Measurements from ENCODE around the gene RBM22.

The RBM22 gene

DNA sequence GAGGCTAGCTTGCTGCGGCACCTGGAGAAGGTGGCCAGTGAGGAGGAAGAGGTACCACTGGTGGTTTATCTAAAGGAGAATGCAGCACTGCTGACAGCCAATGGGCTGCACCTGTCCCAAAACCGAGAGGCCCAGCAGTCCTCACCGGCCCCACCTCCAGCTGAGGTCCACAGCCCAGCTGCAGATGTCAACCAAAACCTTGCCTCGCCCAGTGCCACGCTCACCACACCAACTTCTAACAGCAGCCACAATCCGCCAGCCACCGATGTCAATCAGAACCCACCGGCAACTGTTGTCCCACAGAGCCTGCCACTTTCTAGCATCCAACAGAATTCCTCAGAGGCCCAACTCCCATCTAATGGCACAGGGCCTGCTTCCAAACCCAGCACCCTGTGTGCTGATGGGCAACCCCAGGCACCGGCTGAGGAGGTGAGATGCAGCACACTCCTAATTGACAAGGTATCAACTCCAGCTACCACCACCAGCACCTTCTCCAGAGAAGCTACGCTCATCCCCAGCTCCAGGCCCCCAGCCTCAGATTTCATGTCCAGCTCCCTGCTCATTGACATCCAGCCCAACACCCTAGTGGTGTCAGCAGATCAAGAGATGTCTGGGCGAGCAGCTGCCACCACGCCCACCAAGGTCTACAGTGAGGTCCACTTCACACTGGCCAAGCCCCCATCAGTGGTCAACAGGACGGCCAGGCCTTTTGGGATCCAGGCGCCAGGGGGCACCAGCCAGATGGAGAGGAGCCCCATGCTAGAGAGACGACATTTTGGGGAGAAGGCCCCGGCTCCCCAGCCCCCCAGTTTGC is 52.4 kb downstream of the RBM22 start:
- TF ChIP-seq, protein P1, sequence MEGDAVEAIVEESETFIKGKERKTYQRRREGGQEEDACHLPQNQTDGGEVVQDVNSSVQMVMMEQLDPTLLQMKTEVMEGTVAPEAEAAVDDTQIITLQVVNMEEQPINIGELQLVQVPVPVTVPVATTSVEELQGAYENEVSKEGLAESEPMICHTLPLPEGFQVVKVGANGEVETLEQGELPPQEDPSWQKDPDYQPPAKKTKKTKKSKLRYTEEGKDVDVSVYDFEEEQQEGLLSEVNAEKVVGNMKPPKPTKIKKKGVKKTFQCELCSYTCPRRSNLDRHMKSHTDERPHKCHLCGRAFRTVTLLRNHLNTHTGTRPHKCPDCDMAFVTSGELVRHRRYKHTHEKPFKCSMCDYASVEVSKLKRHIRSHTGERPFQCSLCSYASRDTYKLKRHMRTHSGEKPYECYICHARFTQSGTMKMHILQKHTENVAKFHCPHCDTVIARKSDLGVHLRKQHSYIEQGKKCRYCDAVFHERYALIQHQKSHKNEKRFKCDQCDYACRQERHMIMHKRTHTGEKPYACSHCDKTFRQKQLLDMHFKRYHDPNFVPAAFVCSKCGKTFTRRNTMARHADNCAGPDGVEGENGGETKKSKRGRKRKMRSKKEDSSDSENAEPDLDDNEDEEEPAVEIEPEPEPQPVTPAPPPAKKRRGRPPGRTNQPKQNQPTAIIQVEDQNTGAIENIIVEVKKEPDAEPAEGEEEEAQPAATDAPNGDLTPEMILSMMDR (conservative IDR thresholded peaks at IDR 0.05; ENCODE audit: control insufficient read depth, insufficient read depth, low read depth, low read length): no peak
- no peak for DNase-seq (ENCODE audit: low read depth)
- no peak overlapping the region for H3K4me3 ChIP-seq (ENCODE audit: control insufficient read depth, low read depth, low read length)

DNA sequence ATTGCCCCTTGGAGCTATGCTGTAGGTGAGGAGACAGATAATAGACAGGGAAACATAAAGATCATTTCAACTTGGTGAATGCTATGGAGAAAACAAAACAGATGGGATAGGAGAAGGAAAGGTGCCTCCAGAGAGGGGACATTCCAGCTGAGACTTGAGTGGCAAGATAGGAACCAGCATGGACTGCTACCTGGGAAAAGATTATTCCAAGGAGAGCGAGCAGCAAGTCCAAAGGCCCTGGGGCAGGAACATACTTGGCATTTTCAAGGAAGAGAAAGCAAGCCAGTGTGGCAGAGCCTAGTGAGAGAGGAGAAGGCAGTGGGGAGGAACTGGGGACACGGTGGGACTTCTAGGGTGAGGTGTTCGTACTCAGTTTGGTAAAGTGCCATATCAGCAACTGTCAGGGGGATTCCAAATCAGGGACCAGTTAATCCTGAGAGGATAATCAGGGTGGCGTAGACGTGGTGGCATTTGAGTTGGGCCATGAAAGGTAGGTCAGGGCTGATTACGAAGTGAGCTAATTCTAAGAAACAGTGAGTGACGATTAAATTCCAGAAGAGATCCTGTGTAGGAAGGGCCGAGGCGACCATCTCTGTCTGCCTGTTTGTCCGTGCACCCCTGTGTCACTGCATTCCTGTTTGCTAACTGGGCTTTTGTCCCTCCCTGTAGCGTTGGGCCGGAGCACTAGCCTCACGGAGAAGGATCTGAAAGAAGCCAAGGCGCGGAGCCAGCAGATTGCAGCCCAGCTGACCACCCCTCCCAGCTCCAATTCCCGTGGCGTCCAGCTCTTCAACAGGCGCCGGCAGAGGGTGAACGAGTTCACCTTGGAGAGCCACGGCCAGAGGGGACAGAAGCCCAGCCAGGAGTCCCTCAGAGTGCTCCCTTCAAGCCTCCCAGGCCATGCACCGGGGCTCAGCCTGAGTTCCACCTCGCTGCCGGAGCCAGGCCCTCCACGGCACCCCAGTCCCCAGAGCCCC is 53.3 kb downstream of the RBM22 start:
- H3K4me3 ChIP-seq (ENCODE audit: control insufficient read depth, low read depth, low read length): no peak overlapping the region
- no peak for DNase-seq (ENCODE audit: low read depth)
- TF ChIP-seq, protein P1 (conservative IDR thresholded peaks at IDR 0.05; ENCODE audit: control insufficient read depth, insufficient read depth, low read depth, low read length): no peak

DNA sequence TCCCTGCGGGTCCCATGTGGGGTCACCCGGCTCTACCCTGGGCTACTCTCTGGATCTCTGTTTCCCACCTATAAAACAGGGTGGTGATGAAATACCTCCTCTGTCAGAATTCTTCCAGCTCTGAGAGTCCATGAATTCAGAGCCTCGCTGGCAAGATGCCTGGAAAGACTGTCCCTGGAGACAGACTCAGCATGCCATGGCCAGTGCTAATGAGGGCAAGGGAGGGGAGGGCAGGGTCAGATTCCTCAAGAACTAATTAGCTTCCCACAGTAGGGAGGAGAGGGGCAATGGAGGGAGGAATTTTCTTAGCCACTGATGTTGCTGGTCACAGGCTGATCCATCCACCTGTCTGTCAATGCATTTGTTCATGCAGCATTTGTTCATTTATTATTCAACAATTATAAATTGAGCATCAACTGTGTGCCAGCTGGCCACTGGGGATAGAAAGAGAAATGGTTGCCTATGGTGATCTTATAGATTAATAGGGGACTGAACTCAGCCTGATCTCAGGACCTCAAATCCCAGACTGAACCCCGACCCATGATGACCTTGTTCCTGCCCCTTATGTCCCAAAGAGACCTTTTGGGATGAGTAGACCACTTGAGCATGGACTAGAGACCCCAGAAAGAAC is 55.7 kb downstream of the RBM22 start:
- DNase-seq (ENCODE audit: low read depth): peak; percentile 93
- TF ChIP-seq, protein P1 (conservative IDR thresholded peaks at IDR 0.05; ENCODE audit: control insufficient read depth, insufficient read depth, low read depth, low read length): no peak
- no peak overlapping the region for H3K4me3 ChIP-seq (ENCODE audit: control insufficient read depth, low read depth, low read length)

DNA sequence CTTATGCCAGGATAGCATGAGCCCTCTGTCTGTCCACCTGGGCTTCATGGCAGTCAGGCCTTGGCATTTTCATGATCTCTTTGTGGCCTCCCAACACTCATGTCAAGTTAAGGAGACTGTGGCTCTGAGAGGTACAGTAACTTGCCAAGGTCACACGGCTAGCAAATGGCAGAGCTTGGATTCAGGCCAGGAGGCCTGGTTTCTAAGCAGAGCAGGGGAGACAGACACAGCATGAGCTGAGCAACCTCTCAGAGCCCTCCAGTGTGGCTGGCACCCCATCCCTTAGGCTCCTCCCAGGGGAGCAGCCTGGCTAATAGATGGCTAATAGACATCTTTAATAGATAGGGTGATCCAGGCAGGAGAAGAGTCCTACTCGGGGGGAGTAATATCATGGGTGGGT is 56.3 kb downstream of the RBM22 start:
- TF ChIP-seq, protein P1 (conservative IDR thresholded peaks at IDR 0.05; ENCODE audit: control insufficient read depth, insufficient read depth, low read depth, low read length): no peak
- no peak for DNase-seq (ENCODE audit: low read depth)
- no peak overlapping the region for H3K4me3 ChIP-seq (ENCODE audit: control insufficient read depth, low read depth, low read length)

DNA sequence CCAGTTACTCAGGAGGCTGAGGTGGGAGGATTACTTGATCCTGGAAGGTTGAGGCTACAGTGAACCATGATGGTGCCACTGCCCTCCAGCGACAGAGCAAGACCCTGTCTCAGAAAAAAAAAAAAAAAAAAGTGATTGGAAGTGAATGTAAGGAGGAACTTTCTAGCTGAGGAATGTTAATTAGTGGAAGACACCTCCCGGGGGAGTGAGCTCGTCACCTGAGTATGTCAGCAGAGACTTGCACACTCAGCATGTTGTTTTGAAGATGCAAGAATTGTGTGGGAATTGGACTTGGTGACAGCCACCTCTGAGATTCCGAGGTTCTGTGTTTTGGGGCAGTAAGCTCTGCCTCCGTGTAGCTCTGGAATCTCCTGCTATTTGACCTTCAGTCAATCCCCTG is 56.8 kb downstream of the RBM22 start:
- H3K4me3 ChIP-seq (ENCODE audit: control insufficient read depth, low read depth, low read length): no peak overlapping the region
- no peak for DNase-seq (ENCODE audit: low read depth)
- TF ChIP-seq, protein P1 (conservative IDR thresholded peaks at IDR 0.05; ENCODE audit: control insufficient read depth, insufficient read depth, low read depth, low read length): no peak

DNA sequence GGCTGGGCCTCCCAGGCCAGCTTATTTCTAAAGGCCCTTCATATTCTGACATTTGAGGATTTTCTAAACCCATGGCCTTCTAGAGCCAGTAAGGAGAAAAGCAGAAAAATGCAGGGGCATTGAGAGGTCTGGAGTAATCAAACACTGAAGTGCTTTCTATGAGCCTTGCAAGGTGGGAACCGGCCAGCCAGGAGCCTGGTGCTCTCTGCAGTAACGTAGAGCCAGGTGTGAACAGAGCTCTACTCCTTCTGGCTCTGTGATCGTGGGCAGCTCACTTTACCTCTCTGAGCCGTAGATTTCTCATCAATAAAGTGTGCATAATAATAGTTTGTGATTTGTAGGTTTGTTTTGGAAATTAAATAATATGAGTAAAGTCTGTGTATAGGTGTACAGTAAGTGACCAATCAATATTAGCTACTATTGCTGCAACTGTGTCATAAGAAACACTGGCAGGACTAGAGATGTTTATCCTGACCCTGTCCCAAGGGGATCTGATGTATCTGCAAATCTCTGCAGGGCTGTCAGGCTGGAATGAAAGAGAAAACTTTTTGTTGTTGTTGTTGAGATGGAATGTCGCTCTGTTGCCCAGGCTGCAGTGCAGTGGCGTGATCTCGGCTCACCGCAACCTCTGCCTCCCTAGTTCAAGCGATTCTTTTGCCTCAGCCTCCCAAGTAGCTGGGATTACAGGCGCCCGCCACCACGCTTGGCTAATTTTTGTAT is 57.7 kb downstream of the RBM22 start:
- no peak overlapping the region for H3K4me3 ChIP-seq (ENCODE audit: control insufficient read depth, low read depth, low read length)
- TF ChIP-seq, protein P1 (conservative IDR thresholded peaks at IDR 0.05; ENCODE audit: control insufficient read depth, insufficient read depth, low read depth, low read length): no peak

More for the DNA sequence above, 57.7 kb downstream of the RBM22 start:
- DNase-seq (ENCODE audit: low read depth): peak; percentile 26
